Neuronal stem cell (in vitro differentiated cells): ENCODE data around the gene ICAM1.
A peak's percentile ranks its signal among the peaks of the same experiment; 100 is the strongest.

Experiments used
- DNase-seq: peaks from one replicate; pipeline ENCODE4 v3.0.0-alpha.2; 2013; ENCODE audit warnings: low spot score
- H2AFZ ChIP-seq: one replicate; pipeline ENCODE4 v1.6.1; 2013; ENCODE audit warnings: mild to moderate bottlenecking, low read length, inconsistent platforms
- H2AK5ac ChIP-seq: 2 replicates; pipeline ENCODE4 v1.6.1; 2013; ENCODE audit warnings: low read depth, mild to moderate bottlenecking, inconsistent platforms, low read length, moderate library complexity, mixed read lengths
- H2BK120ac ChIP-seq: 2 replicates; pipeline ENCODE4 v1.6.1; 2013; ENCODE audit warnings: low read depth, mild to moderate bottlenecking, inconsistent platforms, low read length, moderate library complexity, mixed read lengths
- H2BK12ac ChIP-seq: one replicate; pipeline ENCODE4 v1.6.1; 2013; ENCODE audit warnings: low read length, inconsistent platforms
- H2BK15ac ChIP-seq: 2 replicates; pipeline ENCODE4 v1.6.1; 2013; ENCODE audit warnings: mild to moderate bottlenecking, low read length, inconsistent platforms, mixed read lengths
- H2BK5ac ChIP-seq: one replicate; pipeline ENCODE4 v1.6.1; 2013; ENCODE audit warnings: inconsistent platforms, mild to moderate bottlenecking, low read length, moderate library complexity
- H3K14ac ChIP-seq: one replicate; pipeline ENCODE4 v1.6.1; 2013; ENCODE audit warnings: low read length, inconsistent platforms
- H3K18ac ChIP-seq: 2 replicates; pipeline ENCODE4 v1.6.1; 2013; ENCODE audit warnings: low read length, inconsistent platforms
- H3K23ac ChIP-seq: 2 replicates; pipeline ENCODE4 v1.6.1; 2013; ENCODE audit warnings: low read depth, mild to moderate bottlenecking, mixed read lengths, low read length, inconsistent platforms; ENCODE audit not compliant: poor library complexity
- H3K27ac ChIP-seq: replicated peaks from 3 replicates; pipeline ENCODE4 v1.5.1; 2013; ENCODE audit warnings: low read length, inconsistent platforms
- H3K27me3 ChIP-seq, 3 experiments: 2 replicates each; pipeline ENCODE4 v1.6.1; 2013; ENCODE audit warnings: low read length in 3 of 3, mild to moderate bottlenecking in 2 of 3, inconsistent platforms in 1 of 3, low read depth in 1 of 3, mixed read lengths in 1 of 3, moderate library complexity in 1 of 3; ENCODE audit not compliant: control insufficient read depth in 3 of 3, insufficient read depth in 3 of 3
- H3K36me3 ChIP-seq, 2 donors: replicated peaks in 1 of 2; 2 replicates each; pipeline ENCODE4 v1.6.1; 2013; ENCODE audit warnings: low read length in 2 of 2; ENCODE audit not compliant: control insufficient read depth in 2 of 2, insufficient read depth in 2 of 2
- H3K4ac ChIP-seq: 2 replicates; pipeline ENCODE4 v1.6.1; 2013; ENCODE audit warnings: inconsistent platforms, mild to moderate bottlenecking, low read length, moderate library complexity
- H3K4me1 ChIP-seq, 2 donors: 1 replicate in 1 of 2; 2 replicates in 1 of 2; pipeline ENCODE4 v1.6.1; 2013; ENCODE audit warnings: low read length in 2 of 2, low read depth in 1 of 2; ENCODE audit not compliant: control insufficient read depth in 2 of 2, insufficient read depth in 1 of 2
- H3K4me2 ChIP-seq: one replicate; pipeline ENCODE4 v1.6.1; 2013; ENCODE audit warnings: mild to moderate bottlenecking, low read length, inconsistent platforms; ENCODE audit not compliant: insufficient read depth, poor library complexity, severe bottlenecking
- H3K4me3 ChIP-seq, 2 donors: 2 replicates each; pipeline ENCODE4 v1.5.1; 2013; ENCODE audit warnings: low read length in 2 of 2, mild to moderate bottlenecking in 2 of 2, inconsistent platforms in 1 of 2, moderate library complexity in 1 of 2
- H3K79me1 ChIP-seq: one replicate; pipeline ENCODE4 v1.6.1; 2013; ENCODE audit warnings: low read depth, mild to moderate bottlenecking, inconsistent platforms, low read length, moderate library complexity
- H3K9ac ChIP-seq: one replicate; pipeline ENCODE4 v1.6.1; 2013; ENCODE audit warnings: mild to moderate bottlenecking, low read depth, low read length, inconsistent platforms; ENCODE audit not compliant: poor library complexity
- H3K9me3 ChIP-seq, 2 donors: replicated peaks in 1 of 2; 2 replicates each; pipeline versions ENCODE3 to v1.6.1; 2013; ENCODE audit warnings: low read length in 2 of 2, mild to moderate bottlenecking in 2 of 2, inconsistent platforms in 1 of 2, low read depth in 1 of 2, mixed read lengths in 1 of 2, moderate library complexity in 1 of 2; ENCODE audit not compliant: control insufficient read depth in 2 of 2, insufficient read depth in 1 of 2
- H4K8ac ChIP-seq: one replicate; pipeline ENCODE4 v1.6.1; 2013; ENCODE audit warnings: low read depth, mild to moderate bottlenecking, inconsistent platforms, low read length, moderate library complexity
- H4K91ac ChIP-seq: one replicate; pipeline ENCODE4 v1.6.1; 2013; ENCODE audit warnings: low read length, low read depth, mild to moderate bottlenecking, inconsistent platforms; ENCODE audit not compliant: poor library complexity
- WGBS, 2 donors: extraction: QIAGEN DNeasy Blood & Tissue Kit; methylation state at CpG; one replicate each; pipeline ENCODE4 v1.1.7; 2013; ENCODE audit warnings: missing lambda C conversion rate in 2 of 2, mixed read lengths in 1 of 2; ENCODE audit not compliant: insufficient read length in 2 of 2, insufficient replicate concordance in 1 of 2; ENCODE audit errors: extremely low coverage in 2 of 2; 5-methylcytosine and 5-hydroxymethylcytosine counted together

Gene ICAM1

DNA sequence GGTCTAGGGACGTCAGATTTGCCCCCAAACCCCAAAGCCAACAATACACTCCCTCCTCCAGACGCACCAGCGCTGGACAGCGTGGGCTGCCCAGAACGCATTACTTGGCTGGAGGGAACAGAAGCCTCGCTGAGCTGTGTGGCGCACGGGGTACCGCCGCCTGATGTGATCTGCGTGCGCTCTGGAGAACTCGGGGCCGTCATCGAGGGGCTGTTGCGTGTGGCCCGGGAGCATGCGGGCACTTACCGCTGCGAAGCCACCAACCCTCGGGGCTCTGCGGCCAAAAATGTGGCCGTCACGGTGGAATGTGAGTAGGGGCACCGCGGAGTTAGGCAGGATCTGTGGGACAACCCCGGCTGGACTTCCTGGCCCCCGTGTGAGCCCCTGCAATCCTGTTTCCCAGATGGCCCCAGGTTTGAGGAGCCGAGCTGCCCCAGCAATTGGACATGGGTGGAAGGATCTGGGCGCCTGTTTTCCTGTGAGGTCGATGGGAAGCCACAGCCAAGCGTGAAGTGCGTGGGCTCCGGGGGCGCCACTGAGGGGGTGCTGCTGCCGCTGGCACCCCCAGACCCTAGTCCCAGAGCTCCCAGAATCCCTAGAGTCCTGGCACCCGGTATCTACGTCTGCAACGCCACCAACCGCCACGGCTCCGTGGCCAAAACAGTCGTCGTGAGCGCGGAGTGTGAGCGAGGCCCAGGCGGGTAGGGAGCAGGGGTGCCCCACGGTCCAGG, 22.9 kb downstream of the ICAM1 start:
- H2BK120ac ChIP-seq: no peak overlapping the region
- no peak overlapping the region for H2AFZ ChIP-seq
- H3K27ac ChIP-seq: no peak overlapping the region
- no peaks in the 10 kb centered on the region for H3K79me1 ChIP-seq
- DNase-seq: no peak
- no peak overlapping the region for H3K4me2 ChIP-seq
- no peak overlapping the region for H2BK5ac ChIP-seq
- peak overlapping the region; percentile 1 for H2BK12ac ChIP-seq
- H3K36me3 ChIP-seq: no peaks in the 10 kb centered on the region
- H4K8ac ChIP-seq: no peak overlapping the region
- no peak overlapping the region for H3K14ac ChIP-seq
- peak overlapping the region in 1 of 2 donors; percentile 59 for H3K4me3 ChIP-seq
- no peak overlapping the region for H3K4ac ChIP-seq
- peaks cover 69 to 81% (median 75%) of the 10 kb centered on the region in 3 experiments for H3K27me3 ChIP-seq
- peak overlapping the region; percentile 17 for H3K18ac ChIP-seq
- H3K4me1 ChIP-seq: peaks cover 28 to 32% of the 10 kb centered on the region in 2 donors
- WGBS, 2 donors: no CpG with 5 or more reads among the region's 49 CpGs
- peak overlapping the region; percentile 24 for H2AK5ac ChIP-seq
- H4K91ac ChIP-seq: no peak overlapping the region
- H3K23ac ChIP-seq: peak overlapping the region; percentile 98
- H2BK15ac ChIP-seq: peak overlapping the region; percentile 58
- peaks cover 5 to 8% of the 10 kb centered on the region in 2 donors for H3K9me3 ChIP-seq
- peak overlapping the region; percentile 53 for H3K9ac ChIP-seq

DNA sequence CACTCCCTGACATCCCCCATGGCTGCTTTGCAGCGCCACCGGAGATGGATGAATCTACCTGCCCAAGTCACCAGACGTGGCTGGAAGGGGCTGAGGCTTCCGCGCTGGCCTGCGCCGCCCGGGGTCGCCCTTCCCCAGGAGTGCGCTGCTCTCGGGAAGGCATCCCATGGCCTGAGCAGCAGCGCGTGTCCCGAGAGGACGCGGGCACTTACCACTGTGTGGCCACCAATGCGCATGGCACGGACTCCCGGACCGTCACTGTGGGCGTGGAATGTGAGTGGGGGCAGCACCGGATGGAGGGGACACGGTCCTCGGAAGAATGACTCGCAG, 23.4 kb downstream of the ICAM1 start:
- Histone ChIP-seq H2AFZ (no peak overlapping the region), H4K91ac (no peak overlapping the region), H2BK5ac (no peak overlapping the region), H3K27ac (no peak overlapping the region), H4K8ac (no peak overlapping the region), H3K9me3 (peaks cover 5 to 8% of the 10 kb centered on the region in 2 donors), H3K23ac (peak overlapping the region; percentile 98), H3K4me2 (no peak overlapping the region), H3K9ac (peak overlapping the region; percentile 50), H3K4ac (no peak overlapping the region), H3K27me3 (peaks cover 64 to 77% (median 73%) of the 10 kb centered on the region in 3 experiments), H3K36me3 (no peaks in the 10 kb centered on the region), H2AK5ac (peak overlapping the region; percentile 24), H2BK15ac (peak overlapping the region; percentile 58), H3K18ac (peak overlapping the region; percentile 35), H2BK12ac (peak overlapping the region; percentile 73), H3K4me1 (peaks cover 26 to 28% of the 10 kb centered on the region in 2 donors), H3K79me1 (no peaks in the 10 kb centered on the region), H3K4me3 (peak overlapping the region in 1 of 2 donors; percentile 59), H3K14ac (no peak overlapping the region), H2BK120ac (no peak overlapping the region)
- DNase-seq: no peak
- no CpG with 5 or more reads among the region's 25 CpGs for WGBS, 2 donors

DNA sequence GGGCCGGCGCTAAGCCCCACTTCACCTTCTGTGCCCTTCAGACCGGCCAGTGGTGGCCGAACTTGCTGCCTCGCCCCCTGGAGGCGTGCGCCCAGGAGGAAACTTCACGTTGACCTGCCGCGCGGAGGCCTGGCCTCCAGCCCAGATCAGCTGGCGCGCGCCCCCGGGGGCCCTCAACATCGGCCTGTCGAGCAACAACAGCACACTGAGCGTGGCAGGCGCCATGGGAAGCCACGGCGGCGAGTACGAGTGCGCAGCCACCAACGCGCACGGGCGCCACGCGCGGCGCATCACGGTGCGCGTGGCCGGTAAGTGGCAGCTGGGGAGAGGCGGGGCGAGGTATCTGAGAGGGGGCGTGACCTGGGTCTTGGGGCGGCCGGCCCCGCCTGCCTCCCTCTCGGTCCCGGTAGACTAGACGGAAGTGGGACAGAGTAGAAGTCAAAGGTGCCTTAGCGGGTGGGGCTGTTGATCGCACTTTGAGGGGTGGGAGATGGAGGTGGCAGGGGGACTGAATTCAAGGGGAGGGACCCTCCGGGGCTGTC, 24.5 kb downstream of the ICAM1 start:
- Histone ChIP-seq H4K91ac (no peak overlapping the region), H3K36me3 (no peaks in the 10 kb centered on the region), H3K9ac (no peak overlapping the region), H3K27me3 (peaks cover 58 to 70% (median 67%) of the 10 kb centered on the region in 3 experiments), H3K27ac (no peak overlapping the region), H3K14ac (no peak overlapping the region), H3K4me3 (no peak overlapping the region), H2AFZ (no peak overlapping the region), H3K4me2 (no peak overlapping the region), H3K9me3 (peaks cover 5 to 8% of the 10 kb centered on the region in 2 donors), H2BK15ac (no peak overlapping the region), H3K79me1 (no peaks in the 10 kb centered on the region), H2BK12ac (no peak overlapping the region), H4K8ac (no peak overlapping the region), H2BK120ac (no peak overlapping the region), H3K4ac (no peak overlapping the region), H2BK5ac (peak overlapping the region; percentile 5), H3K18ac (peak overlapping the region; percentile 83), H2AK5ac (no peak overlapping the region), H3K23ac (peak overlapping the region; percentile 80), H3K4me1 (peaks cover 23 to 26% of the 10 kb centered on the region in 2 donors)
- WGBS, 2 donors: no CpG with 5 or more reads among the region's 48 CpGs
- DNase-seq: no peak

DNA sequence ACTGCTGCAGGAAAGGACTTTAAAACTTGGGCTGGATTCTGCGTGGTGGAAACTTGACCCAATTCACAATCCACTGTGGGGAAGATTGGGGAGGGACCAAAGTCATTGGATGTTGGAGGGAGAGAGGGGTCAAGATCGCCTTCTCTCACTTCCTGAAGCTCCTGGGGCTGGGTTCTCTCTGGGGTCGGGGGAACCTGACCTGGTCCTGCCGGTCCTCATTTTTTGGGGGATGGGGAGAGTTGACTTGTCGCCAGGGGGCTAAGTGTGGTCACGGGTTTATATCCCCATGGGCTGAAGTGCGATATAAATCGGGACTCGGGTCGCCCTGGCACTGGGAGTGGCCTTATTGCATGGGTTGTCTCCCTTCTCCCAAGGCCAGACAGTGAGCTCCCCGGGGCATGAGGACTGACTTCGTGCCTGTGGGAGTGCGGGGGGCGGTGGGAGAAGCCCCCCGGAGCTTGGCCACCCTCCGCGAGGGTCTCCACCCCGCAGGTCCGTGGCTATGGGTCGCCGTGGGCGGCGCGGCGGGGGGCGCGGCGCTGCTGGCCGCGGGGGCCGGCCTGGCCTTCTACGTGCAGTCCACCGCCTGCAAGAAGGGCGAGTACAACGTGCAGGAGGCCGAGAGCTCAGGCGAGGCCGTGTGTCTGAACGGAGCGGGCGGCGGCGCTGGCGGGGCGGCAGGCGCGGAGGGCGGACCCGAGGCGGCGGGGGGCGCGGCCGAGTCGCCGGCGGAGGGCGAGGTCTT, 25.1 kb downstream of the ICAM1 start:
- H2BK15ac ChIP-seq: no peak overlapping the region
- no peak overlapping the region for H3K4ac ChIP-seq
- H4K8ac ChIP-seq: no peak overlapping the region
- no peak overlapping the region for H3K9ac ChIP-seq
- no peaks in the 10 kb centered on the region for H3K79me1 ChIP-seq
- H3K27me3 ChIP-seq: peaks cover 51 to 63% (median 61%) of the 10 kb centered on the region in 3 experiments
- H3K9me3 ChIP-seq: peaks cover 5 to 6% of the 10 kb centered on the region in 2 donors
- H2AFZ ChIP-seq: peak overlapping the region; percentile 90
- DNase-seq: no peak
- H2BK5ac ChIP-seq: peak overlapping the region; percentile 5
- peak overlapping the region; percentile 81 for H3K18ac ChIP-seq
- H2BK12ac ChIP-seq: peak overlapping the region; percentile 30
- H3K14ac ChIP-seq: no peak overlapping the region
- H2AK5ac ChIP-seq: peak overlapping the region; percentile 56
- H4K91ac ChIP-seq: no peak overlapping the region
- no peak overlapping the region for H3K23ac ChIP-seq
- H2BK120ac ChIP-seq: no peak overlapping the region
- peaks cover 17 to 19% of the 10 kb centered on the region in 2 donors for H3K4me1 ChIP-seq
- peak overlapping the region in 1 of 2 donors; percentile 24 for H3K4me3 ChIP-seq
- no CpG with 5 or more reads among the region's 58 CpGs for WGBS, 2 donors
- H3K27ac ChIP-seq: no peak overlapping the region
- H3K36me3 ChIP-seq: no peaks in the 10 kb centered on the region
- peak overlapping the region; percentile 48 for H3K4me2 ChIP-seq
